GM19099 (cell line): Measurements from ENCODE around the gene TMEM242.

ENCODE experiments used
- POLR2A ChIP-seq: IDR thresholded peaks from 3 replicates; pipeline ENCODE4 v1.6.1; 2011; ENCODE audit warnings: low read depth; ENCODE audit not compliant: insufficient read length; ENCODE audit errors: extremely low read depth

The TMEM242 gene

DNA sequence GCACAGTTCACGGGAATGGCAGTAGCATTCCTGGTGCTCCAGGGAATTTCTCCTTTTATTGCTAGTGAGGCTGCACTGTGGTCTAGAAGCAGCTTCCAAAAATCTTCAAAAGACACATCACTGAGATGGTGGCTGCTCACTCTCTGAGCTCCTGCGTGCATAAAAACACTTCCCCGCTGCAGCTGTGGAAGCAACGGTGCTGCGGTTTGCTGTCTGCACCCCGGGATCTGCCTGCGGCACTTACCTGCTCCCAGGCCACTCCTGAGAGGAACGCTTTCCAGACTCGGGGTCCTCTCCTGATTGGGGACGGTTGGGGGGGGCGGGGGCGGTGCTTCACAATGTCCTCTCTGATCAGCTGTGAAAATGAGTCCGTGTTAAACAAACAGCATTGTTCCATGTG lies 77.9 kb downstream of the TMEM242 start:
- TF ChIP-seq POLR2A: no peak

- no peak for TF ChIP-seq POLR2A
These were observed 78.5 kb downstream of the TMEM242 start for GRCh38 chr6:157244780-157245179.

DNA sequence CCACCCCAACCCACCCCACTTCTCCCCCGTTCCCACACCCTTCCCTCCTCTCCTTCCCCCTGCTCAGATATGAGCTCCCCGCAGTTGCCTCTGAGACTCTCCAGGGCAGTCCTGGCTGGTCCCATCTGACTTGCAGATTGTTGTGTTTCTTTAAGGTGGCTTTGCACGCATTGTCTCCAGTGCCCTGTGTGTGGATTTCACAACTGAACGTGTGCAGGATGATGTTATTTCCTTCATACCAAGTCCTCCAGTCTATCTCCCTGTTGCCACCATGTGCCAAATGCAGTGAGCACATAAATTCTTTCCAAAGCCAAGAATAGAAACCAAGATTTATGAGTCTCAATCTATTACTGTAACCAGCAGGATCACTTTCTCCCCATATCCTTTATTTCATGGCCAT lies 79.1 kb downstream of the TMEM242 start:
- no peak for TF ChIP-seq POLR2A

GRCh38 chr6:157242791-157243190 lies 80.5 kb downstream of the TMEM242 start:
- no peak for TF ChIP-seq POLR2A

- TF ChIP-seq POLR2A: no peak
These were observed 82.4 kb downstream of the TMEM242 start for GRCh38 chr6:157240960-157241311.

DNA sequence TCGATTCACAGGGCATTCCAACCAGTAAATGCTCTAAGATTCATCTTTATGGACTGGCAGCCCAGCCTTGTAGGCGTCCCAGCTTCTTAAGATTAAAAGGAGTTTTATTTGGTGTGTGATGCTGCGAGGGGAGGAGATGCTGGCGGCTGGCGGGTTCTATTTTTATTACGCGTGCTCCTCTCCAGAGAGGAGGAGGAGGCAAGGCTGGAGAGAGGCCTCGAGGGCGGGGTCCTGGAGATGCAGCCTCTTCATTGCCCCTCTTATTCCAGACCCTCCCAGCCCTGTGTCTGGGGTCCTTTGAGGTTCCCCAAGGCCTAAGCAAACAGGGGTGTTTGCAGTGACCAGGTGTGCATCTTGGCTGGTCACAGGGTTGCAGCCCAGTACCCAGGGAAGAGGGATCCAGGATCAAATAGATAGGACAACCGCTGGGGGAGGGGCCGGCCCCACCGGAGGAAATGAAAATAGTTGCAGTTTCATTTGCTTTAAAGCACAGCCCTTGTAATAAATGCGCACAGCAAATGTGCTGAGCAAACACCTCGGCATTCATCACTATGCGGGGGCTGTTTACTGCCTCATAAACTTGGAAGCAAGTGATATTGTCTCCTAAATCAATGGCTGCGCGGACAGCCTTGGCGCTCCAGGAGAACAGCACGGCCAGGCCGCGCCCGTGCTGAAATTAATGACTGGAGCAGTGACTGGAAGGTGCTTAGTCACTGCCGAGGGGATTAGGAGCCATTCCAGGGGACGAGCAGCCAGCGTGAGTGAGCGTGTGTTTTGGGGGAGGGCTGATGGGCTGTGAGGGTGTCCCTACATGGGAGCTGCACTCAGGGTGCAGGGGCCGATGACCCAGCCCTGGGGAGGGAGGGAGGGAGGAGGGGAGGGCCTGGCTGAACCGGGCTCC lies 83.0 kb downstream of the TMEM242 start:
- no peak for TF ChIP-seq POLR2A

DNA sequence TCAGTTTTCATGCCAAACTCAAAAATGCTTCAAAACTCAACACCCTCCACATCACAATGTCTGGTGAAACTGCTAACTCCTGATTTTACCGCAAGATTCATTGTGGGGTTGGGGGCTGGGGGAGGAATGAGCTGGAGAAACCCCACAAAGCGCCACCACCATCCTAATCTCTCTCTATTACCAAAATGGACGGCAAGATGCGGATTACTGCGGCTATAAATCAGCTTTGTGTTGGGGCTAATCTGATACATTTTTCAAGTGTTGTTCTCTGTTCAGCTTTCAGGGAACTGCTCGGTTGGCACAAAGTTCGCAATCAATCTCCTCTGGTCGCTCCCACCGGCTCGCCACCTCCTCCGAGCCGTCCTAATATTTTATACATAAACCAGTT lies 83.7 kb downstream of the TMEM242 start:
- no peak for TF ChIP-seq POLR2A
